GM18508 (cell line): Measurements from ENCODE around the gene TM9SF2.
"Not testable (repeated sequence)": the region's sequence is repeated elsewhere in the genome, so short reads cannot be mapped to it uniquely, and the experiment has no call there.

Source experiments
- ATAC-seq: cut with Tn5 transposase; IDR thresholded peaks from one replicate; pipeline ENCODE4 v1.9.1; 2021; ENCODE audit warnings: moderate number of reproducible peaks; ENCODE audit not compliant: insufficient read depth, unreplicated experiment

The TM9SF2 gene

DNA sequence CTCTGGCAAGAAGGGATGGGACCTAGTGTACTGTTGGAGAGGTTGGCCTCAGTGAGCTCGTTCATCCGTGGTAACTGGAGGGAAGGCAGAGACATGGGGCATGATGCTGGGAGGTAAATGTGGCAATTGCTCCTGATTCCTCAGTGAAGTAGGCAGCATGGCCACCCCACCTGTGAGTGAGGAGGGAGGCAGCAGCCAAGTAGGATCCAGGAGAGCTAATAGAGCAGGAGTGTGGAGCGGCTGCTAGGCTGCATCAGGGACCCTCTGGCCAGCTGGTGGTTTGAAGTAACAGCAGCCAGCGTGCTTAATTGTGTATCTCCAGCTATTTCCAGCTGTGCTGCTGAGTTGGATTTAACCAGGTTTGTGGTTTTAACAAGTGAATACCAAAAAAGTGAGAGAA is 24.7 kb downstream of the TM9SF2 start:
- no peak for ATAC-seq

DNA sequence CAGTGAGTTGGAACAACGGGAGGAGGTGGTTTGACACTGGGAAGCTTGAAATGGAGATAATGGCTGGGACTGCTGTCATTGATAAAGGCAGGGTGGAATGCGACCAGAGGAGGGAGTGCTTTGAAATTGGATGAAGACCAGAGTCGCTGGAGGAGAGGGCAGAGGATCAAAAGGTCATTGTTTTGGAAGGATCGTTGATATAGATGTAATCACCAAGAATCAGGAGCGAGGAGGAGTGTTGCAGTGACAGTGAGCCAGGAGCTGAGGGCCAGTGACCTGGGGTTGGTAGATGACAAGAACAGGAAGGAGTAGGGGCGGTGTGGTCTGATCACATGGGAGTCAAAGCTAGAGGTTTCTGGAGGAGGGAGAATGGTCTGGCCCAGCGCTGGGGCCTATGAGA is 25.3 kb downstream of the TM9SF2 start:
- no peak for ATAC-seq

DNA sequence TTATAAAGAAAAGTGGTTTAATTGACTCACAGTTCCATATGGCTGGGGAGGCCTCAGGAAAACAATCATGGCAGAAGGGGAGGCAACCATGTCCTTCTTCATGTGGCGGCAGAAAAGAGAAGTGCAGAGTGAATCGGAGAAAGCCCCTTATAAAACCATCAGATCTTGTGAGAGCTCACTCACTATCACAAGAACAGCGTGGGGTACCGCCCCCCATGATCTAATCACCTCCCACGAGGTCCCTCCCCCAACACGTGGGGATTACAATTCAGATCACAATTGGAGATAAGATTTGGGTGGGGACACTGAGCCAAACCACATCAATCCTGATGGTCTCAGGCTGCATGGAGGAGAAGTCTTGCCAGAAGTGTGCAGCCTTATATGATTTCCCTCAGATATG is 26.0 kb downstream of the TM9SF2 start:
- no peak for ATAC-seq

DNA sequence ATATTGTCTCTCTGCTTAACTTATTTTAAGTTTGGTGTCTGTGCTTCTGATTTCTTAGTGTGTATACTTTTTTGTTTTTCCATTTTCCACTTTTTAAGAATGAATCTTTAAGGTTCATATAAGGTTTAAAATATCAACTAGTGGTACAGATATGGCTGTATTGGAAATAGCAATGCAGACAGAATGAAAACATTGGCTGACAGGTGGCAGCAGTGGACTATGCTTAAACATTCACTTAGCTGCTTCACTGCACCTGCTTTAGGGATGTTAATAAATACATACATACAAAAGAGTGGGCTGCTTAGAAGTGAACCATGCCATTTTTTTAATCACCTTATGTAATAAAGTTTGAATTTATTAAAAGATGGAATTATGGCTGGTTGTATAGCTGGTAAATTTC is 27.3 kb downstream of the TM9SF2 start:
- ATAC-seq = peak; percentile 78

DNA sequence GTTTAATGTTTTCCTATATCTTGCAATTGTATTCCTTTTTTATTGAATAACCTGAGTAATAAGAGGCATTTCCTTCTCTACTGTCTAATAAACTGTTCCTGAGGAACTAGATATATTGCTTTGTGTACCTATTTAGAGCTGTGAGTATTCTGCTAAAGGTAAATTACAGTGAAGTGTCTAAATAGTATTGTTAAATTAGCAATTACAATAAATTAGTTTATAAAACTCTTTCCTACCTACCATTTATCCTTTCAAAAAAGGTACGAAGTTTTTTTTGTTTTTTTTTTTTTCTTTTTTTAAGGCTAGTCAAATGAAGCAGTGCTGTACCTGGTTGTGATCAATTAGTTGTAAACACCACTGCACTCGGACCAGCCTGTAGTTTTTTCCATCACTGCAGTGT is 34.8 kb downstream of the TM9SF2 start:
- no peak for ATAC-seq

DNA sequence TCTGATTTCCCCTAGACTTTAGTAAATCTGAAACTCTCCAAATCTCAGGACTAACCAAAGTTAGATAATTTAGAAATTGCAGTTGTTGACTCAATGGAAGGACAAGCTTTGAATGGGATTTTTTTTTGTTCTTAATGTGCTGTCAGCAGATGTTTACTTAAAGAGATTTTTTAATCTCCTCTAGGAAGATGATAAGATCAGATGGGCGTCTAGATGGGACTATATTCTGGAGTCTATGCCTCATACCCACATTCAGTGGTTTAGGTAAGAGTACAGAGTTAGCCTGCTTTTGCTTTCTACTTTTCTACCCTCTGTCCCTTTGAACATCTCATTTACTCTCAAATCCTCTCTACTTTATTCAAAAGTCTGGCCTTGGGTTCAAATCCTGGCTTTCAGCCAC is 39.3 kb downstream of the TM9SF2 start:
- no peak for ATAC-seq

DNA sequence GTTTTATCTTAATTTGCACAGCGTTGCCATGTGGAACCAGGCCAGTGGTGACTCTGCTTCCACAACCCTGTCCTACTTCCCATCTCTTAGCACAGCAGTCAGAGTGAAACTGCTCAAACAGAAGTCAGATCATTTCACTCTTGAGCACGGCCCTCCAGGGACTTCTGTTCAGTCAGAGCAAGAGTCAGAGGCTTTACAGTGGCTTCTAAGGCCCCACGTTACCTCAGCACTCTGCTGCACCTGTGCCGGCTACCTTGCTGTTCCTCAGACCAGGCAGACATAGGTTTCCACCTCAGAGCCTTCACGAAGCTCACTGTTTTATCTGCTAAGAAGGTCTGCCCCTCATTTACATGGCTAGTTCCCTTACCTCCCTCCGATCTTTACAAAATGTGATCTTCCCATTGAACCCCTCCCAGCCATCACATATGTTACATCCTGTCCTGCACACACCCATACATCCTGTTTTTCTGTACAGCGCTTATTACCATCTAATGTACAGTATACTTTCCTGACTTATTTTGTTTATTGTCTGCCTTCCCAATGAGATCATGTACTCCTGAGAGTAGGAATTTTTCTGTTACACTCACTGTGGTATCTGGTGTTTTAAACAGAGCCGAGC is 41.6 kb downstream of the TM9SF2 start:
- ATAC-seq = peak; percentile 94

DNA sequence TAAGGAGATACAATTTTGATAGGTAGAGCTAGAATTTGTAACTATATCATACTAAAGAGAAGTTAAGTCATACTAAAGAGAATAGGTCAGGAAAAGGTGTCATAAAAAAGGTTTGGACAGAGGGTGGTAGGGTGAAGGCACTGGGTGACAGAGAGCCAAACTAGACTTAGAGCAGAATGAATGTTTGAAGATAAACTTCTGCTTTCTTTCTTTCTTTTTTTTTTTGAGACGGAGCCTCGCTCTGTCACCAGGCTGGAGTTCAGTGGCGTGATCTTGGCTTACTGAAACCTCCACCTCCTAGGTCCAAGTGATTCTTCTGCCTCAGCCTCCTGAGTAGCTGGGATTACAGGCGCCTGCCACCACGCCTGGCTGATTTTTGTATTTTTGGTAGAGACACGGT is 44.1 kb downstream of the TM9SF2 start:
- ATAC-seq = no peak

DNA sequence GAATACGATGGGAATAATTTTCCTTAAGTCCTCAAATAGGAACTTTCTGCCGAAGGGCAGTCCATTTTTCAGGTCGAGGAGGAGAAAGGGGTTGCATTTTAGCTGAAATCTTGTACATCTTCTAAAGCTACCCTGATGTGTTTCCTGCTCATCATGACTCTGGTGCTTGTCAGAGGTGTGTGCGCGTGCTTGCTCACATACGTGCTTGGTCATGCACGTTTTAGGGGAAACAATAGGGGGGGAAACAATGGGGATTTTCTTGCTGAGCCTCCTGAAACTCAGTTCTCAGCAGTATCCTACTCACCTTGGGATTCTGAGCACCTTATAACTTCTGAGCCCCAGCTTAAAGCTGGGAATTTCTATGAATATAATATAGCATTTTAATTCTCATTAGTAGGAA is 44.7 kb downstream of the TM9SF2 start:
- ATAC-seq = no peak

DNA sequence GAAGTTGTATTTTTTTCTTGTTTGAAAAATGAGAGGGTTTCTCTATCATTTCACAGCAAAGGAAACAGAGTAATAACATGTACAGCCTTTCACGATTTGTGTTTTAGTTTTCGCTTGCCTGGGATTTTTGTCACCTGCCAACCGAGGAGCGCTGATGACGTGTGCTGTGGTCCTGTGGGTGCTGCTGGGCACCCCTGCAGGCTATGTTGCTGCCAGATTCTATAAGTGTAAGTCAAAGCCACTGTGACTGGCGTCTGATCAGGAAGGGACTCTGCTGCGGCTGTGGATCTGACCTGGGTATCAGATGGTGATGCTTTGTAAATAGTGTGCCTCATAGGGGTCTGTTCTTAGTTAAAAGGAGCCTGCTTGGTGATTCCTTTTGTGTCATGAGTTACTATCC is 45.6 kb downstream of the TM9SF2 start:
- no peak for ATAC-seq

DNA sequence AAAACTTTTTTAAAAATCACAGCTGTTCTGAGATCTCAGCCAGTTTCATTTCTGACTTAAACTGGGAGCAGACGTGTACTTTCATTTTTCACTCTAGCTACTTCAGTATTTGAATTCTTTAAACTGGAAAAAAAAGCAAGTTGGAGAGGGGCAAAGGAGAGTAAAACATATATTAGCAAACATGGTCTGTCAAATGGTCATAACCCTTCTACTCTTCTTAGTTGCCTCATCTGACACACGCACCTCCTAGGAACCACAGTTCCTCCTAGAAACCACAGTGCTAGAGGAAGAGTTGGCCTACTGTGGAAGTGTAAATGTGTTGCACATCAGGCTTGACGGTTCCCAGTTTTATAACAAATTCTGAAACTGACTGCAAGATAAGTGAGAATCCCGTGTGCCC is 47.2 kb downstream of the TM9SF2 start:
- ATAC-seq = peak; percentile 36

DNA sequence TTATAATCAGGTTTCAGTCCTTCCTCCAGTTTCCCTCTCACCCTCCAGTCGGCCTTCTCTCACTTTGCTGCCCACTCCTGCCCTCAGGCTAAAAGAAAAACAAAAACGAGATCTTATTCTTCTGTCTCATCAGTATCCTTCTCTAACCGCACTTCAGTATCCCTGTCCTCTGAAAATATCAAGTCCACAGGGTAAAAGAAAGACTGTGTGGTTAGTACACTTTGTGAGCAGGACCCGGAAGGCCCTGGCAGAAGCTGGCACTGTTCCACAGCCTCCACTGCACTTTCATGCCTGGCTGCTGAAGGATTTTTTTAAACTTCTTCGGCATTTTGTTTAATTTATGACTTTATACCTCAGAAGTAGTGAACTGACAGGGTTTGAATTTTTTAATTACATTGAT is 51.8 kb downstream of the TM9SF2 start:
- ATAC-seq = no peak

DNA sequence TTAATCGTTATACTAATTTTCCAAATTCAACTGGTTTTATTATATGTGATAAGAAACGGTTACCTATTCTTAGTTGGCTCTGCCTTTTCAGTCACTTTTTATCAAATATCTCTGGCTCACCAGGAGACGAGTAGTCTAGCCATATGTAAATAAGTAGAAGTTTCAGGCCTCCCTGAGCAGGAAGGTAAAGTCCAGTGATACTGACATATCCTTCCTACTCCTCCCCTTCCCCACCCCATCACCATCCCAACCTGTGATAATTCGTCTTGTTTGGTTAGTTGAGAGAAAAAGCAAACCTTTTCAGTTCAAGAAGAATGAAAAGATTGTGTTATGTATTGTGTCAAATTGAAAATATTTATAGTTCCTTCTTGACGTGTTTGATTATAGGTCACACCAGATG is 53.9 kb downstream of the TM9SF2 start:
- ATAC-seq = no peak

DNA sequence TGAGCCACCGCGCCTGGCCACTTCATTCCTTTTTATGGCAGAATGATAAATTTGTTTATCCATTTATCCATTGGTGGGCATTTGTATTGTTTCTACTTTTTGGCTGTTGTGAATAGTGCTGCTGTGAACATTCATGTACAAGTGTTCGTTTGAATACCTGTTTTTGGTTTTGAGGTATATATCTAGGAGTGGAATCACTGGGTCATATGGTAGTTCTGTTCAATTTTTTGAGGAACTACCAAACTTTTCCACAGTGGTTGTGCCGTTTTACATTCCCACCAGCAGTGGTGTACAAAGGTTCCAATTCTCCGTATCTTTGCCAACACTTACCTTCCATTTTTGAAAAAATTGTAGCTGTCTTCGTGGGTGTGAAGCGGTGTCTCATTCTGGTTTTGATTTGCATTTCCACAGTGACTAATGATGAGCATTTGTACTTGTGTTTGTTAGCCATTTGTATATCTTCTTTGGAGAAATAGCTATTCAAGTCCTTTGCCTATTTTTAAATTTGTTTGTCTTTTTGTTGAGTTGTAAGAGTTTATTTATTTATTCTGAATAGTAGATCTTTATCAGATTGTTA is 55.7 kb downstream of the TM9SF2 start:
- ATAC-seq = no peak

DNA sequence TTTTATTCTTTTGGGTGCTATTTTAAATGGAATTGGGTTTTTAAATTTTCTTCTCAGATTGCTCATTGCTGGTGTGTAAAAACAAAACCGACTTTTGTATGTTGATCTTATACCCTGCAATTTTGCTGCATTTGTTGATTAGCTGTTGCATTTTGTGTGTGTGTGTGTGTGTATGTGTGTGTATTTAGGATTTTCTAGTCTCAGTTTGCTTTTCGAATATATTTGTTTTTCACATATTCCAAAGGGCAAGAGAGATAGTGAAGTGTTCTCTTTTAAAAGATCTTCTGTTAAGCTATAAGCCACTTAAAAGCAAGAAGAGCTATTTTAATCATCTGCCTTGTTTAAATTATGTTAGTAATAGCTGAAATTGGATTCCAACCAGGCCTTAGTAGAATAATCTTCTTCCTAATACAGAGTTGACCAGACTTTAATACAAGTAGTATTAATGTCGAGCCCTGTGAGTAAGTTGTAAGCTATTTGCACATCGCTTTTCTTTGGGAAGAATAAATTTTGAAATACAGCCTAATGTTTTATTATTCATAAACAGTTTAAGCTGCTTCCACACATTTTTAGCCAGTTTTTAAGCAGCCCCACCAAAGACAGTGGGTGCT is 57.4 kb downstream of the TM9SF2 start:
- ATAC-seq = no peak

DNA sequence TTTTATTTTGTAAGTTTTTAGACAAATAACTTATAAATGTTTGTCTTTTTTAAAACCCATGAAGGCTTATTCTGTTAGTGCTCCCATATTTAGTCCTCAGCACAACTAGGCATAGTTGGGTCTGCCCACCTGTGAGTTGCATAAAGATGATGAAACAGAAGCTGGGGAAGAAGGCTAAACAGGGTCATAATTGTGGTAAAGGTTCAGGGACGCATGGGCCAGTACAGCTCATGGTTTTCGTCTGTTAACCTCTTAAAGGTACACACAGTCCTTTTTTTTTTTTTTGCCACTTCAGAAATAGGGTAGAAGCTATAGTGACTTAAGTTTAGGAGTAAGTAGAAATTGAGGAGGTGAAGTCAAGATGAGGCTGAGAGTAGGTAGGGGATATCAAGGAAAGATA is 58.3 kb downstream of the TM9SF2 start:
- no peak for ATAC-seq

DNA sequence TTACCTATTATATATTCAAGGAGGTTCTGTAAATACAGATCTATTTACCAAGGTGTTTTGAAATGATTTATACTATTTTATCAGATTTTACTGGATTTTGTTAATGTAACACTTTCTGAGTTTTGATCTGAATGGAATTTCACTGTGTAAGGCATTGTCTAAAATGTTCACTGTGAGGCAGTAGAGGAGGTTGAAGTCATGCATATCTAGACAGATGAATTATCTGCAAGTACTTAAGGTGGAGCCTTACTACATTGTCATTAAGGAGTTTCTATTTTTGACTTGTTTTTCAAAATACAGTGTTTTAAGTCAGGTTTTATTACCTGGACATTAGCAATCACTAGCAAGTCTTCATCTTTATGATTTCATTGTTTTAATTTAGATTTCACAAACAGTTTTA is 62.1 kb downstream of the TM9SF2 start:
- ATAC-seq = no peak

DNA sequence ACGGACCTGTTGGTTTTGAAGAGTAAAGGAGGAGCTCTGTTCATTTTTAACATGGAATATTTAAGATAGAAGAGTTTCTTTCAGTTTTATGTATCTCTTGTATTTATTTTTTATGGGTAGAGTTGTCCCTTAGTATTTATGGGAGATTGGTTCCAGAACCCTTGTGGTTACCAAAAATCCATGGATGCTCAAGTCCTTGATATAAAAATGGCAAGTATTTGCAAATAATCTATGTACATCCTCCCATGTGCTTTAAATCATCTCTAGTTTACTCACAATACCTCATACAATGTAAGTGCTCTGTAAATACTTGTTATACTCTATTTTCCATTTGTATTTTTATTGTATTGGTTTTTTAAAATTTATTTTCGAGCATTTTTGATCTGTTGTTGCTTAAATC is 63.1 kb downstream of the TM9SF2 start:
- ATAC-seq = no peak

DNA sequence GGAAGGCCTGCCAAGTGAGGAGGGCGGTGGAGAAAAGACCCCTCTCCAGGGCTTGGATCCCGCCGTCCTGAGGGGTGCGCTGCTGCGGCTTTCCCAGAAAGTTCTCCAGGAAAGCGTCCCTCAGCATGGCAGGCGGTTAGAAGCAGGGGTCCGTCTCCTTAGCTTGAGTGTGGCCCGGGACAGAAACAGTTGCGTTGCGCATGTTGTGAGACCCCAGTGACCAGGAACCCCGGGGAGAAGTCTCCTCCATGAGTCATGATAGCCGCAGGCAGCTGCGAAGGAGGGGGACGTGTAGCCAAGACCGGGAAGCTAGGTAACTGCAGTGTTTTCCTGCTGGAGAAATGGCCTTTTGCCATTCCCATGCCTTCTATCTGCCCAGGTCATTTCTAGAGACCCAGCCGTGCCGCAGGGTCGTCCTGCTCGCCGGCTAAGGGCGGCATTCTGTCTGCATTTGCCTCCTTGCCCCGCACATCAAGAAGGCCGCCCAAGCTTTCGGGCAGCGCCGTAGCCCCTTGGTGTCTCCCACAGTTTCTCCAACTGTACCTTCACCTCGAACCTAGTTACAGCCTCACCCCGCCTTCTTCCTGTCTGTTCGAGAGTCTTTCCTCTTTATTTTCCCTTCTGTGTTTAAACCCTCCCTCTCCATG is 64.3 kb downstream of the TM9SF2 start:
- no peak for ATAC-seq

DNA sequence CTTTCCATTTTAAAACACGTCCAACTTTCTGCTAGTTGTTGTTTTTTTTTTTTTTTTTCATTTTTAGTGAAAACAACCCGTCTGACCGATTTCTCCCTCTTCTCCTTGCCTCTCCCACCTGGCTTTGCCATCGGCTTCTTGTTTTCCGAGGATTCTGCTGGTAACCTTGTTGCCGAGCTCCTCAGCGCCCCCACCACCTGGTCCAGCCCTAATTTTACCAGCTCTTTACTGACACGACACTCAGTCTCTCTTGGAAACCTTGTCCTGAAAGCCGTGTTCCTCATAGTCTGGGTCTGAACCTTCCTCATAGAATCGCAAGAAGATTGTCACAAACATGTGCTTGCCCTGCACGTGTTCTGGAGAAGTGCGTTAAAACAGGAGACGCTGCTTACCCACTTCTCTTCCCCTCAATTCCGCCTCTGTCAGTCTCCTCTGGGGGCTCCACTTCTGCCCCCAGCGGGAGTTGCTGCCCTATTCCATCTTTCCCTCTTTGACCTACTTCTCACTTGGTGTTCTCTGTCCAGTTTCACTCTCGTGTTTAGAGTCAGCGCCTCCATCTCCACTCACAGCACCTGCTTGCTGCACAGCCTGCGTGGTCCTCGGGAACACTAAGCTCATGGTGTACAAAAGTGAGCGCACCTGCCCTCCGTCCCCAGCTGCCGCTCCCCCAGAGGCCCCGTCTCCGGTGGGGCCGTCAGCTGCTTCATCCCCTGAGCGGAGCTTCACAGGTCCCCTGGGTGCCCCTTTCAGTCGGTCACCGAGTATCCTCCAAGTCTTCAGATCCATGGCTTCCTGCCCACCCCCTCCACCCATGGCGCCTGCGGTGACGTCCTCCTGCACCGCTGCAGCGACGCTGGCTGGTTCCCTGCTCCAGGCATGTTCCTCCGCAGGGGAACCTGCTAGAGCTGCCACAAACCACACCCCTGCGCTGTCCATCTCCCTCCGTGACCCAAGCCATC is 65.1 kb downstream of the TM9SF2 start:
- ATAC-seq = no peak

DNA sequence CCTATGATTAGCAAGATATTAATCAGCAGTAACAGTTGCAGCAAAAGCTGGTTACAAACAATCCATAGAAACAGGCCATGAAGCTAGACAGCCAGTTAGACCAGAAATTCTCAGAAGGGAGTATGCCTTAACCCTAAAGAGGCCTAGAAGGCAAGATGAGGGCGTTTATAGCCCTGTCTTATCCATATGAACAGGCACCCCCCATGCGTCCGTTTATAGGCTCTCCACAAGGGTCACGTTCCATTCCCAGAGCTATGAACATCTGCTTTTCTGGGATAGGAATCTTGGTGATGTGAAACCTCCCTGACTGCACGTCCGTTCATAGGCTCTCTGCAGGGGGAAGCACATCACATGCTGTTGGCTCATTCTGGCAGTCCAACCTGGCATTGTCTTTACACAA is 67.6 kb downstream of the TM9SF2 start:
- not testable (repeated sequence) for ATAC-seq
